B cell (primary cell): ENCODE results near the gene LECT2.

ENCODE experiments used
- CTCF ChIP-seq: fragments of 200-600 bp; IDR thresholded peaks from one replicate; pipeline ENCODE4 v1.8.0; 2022; ENCODE audit warnings: antibody characterized with exemption, mild to moderate bottlenecking
- EZH2 ChIP-seq: IDR thresholded peaks from 2 replicates; pipeline ENCODE4 v1.6.1; 2012; ENCODE audit warnings: borderline replicate concordance, low read depth, mild to moderate bottlenecking, moderate library complexity, low read length; ENCODE audit not compliant: insufficient read depth, poor library complexity, severe bottlenecking

DNA sequence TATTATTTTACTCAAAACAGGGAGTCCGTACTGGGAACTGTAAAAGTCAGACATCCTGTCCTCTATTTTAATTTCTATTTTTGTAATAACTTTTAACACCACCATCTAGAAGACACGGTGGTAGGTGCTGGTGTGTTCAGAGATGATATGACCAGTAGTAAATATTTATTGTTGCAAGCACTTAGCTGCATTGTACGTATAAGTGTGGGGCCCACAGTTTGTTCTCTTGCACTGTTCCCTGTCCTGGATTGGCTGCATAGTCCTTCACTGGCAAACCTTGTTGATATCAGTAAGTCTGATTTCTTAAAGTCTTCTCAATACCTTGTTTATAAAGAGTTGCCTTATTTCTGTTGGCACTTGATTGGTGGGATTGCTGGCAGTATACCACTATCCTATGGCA, 34.6 kb downstream of the LECT2 start:
- TF ChIP-seq CTCF (no peak), EZH2 (no peak)
